Measurements from ENCODE around the gene CCND2. TPM values are rescaled to one million over a fixed set of nuclear protein-coding genes. Genes with fewer than 3 reads are reported as not detected.

Gene CCND2
- total RNA-seq, 1 experiment from 2014 or later, result 194 TPM

GRCh38 chr12:4282103-4282891, 8.7 kb downstream of the CCND2 start:
- CTCF ChIA-PET, result interaction anchor here (0.6 to 1.7 kb wide), 11 partner anchors 9 to 399 kb away, joined by 3 to 7 read pairs (median 3); partner anchors contain the start of gene CCND2
- DNase-seq (ENCODE audit: low spot score) (no peak), ATAC-seq (no peak)
- H3K36me3 Mint-ChIP-seq, result peaks cover 97% of the 10 kb centered on the region
- no peak for TF ChIP-seq FOXK1 (CRISPR knock-in tag; IDR thresholded peaks at IDR 0.05)
- no peak for TF ChIP-seq TCF7 (CRISPR knock-in tag; IDR thresholded peaks at IDR 0.05; ENCODE audit: low read depth)
- TF ChIP-seq ZNF317 (CRISPR knock-in tag; IDR thresholded peaks at IDR 0.05; ENCODE audit: borderline replicate concordance, low read depth), result no peak
- no peak for TF ChIP-seq SOX15 (CRISPR knock-in tag; IDR thresholded peaks at IDR 0.05)
- no peak for TF ChIP-seq ESRRA (CRISPR knock-in tag; IDR thresholded peaks at IDR 0.05; ENCODE audit: borderline replicate concordance)
- H3K4me3 Mint-ChIP-seq, result no peak overlapping the region
- POLR2A ChIA-PET, result interaction anchor here (1.2 to 1.5 kb wide), 2 partner anchors 12 to 148 kb away, joined by 3 to 5 read pairs; no protein-coding TSS in a partner anchor
- no peaks in the 10 kb centered on the region for H3K27me3 Mint-ChIP-seq (ENCODE audit: low read depth)
- H3K9me3 Mint-ChIP-seq, result no peaks in the 10 kb centered on the region
- H3K27ac Mint-ChIP-seq, result no peak overlapping the region
- H3K4me1 Mint-ChIP-seq, result peaks cover 66% of the 10 kb centered on the region

DNA sequence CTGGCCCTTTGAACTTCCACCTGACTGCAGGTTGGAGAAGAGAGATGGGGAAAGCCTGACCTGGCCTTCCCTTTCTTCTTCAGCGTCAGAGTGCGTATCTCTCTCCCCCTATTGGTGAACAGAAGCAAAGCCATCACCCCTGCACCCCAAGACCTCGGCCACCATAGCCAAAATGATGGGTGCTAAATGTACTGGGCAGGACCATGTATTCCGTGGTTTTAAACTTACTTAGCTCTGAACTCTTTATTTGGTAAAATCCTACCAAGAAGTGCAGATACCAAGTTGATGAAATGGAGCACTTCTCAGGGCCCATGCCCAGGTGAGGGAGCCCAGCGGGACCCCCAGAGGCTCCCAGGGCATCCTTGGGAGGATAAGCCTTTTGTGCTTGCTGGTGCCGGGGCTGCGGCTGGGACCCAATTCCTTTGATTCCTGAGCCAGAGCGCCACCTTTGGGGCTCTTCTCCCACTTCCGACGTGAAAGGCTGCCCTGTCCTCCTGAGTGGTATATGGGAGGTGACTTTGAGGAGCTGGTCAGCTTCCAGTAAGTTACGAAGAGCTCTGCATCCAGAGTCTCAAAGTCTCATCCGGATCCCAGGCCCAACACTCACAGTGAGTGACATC, 9.4 kb downstream of the CCND2 start:
- Mint-ChIP-seq H3K4me1 (peaks cover 60% of the 10 kb centered on the region), H3K9me3 (no peaks in the 10 kb centered on the region), H3K27me3 (ENCODE audit: low read depth) (no peaks in the 10 kb centered on the region), H3K4me3 (no peak overlapping the region), H3K27ac (no peak overlapping the region), H3K36me3 (peaks cover 97% of the 10 kb centered on the region)
- CTCF ChIA-PET, result interaction anchor here (0.5 to 1.7 kb wide), 17 partner anchors 9 to 397 kb away, joined by 3 to 7 read pairs (median 3); partner anchors contain the start of gene CCND2
- peak; percentile 44 for DNase-seq (ENCODE audit: low spot score)
- TF ChIP-seq ZNF281 (CRISPR knock-in tag; IDR thresholded peaks at IDR 0.05) (0 out of 2 replicates have a peak, but pooled peaks have one; percentile 34), USF2 (CRISPR knock-in tag; IDR thresholded peaks at IDR 0.05) (no peak)
- peak; percentile 43 for ATAC-seq
- POLR2A ChIA-PET, result interaction anchor here (0.6 to 1.5 kb wide), 2 partner anchors 11 to 149 kb away, joined by 3 to 5 read pairs; no protein-coding TSS in a partner anchor

DNA sequence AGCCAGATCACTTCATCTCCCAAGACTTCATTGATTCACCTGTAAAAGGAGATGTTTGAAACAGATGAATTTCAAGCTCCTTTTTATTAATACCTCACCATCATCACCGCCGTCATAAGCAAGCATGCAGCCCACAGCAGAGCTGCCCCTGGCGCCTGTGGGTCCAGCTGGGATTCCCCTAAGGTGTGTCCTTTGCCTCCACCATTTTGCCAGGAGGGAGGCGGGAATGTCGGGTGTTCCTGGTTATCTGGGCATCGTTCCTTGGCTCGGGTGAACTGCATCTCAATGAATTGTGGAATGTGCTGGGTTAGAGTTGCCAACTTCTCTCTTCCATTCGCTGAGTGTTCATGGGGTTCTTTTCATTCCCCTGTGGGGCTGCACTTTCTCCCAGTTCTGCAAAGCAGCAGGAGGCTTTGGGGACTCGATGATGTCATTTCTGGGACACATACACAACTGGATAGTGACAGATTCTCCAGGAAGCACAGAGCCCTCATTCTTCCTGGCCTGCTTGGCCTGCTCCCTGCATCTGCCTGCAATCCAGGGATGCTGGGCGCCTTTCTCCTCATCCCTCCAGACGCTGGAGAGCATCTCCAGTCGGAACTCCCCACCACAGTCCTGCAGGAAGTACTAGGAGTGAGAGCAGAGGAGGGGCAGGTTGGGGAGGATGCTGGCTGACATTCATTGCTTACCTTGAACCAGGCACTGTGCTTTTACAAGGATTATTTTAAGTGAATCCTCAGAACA, 10.1 kb downstream of the CCND2 start:
- ChIA-PET CTCF (interaction anchor here (0.5 to 1.7 kb wide), 14 partner anchors 12 to 398 kb away, joined by 3 to 7 read pairs (median 3); no protein-coding TSS in a partner anchor), POLR2A (interaction anchor here (0.6 to 1.5 kb wide), 5 partner anchors 10 to 259 kb away, joined by 3 to 5 read pairs (median 4); no protein-coding TSS in a partner anchor)
- Mint-ChIP-seq H3K4me1 (peaks cover 59% of the 10 kb centered on the region), H3K9me3 (no peaks in the 10 kb centered on the region), H3K36me3 (peaks cover 97% of the 10 kb centered on the region), H3K27me3 (ENCODE audit: low read depth) (no peaks in the 10 kb centered on the region), H3K27ac (peak overlapping the region; percentile 65; the same call in 1 of the 2 replicates), H3K4me3 (no peak overlapping the region)
- DNase-seq (ENCODE audit: low spot score) (no peak), ATAC-seq (no peak)
- TF ChIP-seq ERG (CRISPR knock-in tag; IDR thresholded peaks at IDR 0.05) (no peak), NR1H2 (CRISPR knock-in tag; IDR thresholded peaks at IDR 0.05) (no peak), JUN (CRISPR knock-in tag; IDR thresholded peaks at IDR 0.05) (no peak), ARID4B (CRISPR knock-in tag; IDR thresholded peaks at IDR 0.05; ENCODE audit: borderline replicate concordance) (no peak), ZNF138 (CRISPR knock-in tag; conservative IDR thresholded peaks at IDR 0.05) (no peak), CTCF (IDR thresholded peaks at IDR 0.05) (no peak), CBFB (CRISPR knock-in tag; IDR thresholded peaks at IDR 0.05; ENCODE audit: low read depth) (no peak), ZNF416 (CRISPR knock-in tag; IDR thresholded peaks at IDR 0.05) (no peak), TEAD1 (CRISPR knock-in tag; IDR thresholded peaks at IDR 0.05) (no peak)
